K562 (cell line): ENCODE measurements around the gene QRICH1. TPM values are rescaled to one million over a fixed set of nuclear protein-coding genes. Genes with fewer than 3 reads are reported as not detected.
A peak's percentile ranks its signal among the peaks of the same experiment; 100 is the strongest.

ENCODE experiments used
- ATAC-seq: fragments of 200-7000 bp; cut with Tn5 transposase; 3 replicates; pipeline ENCODE4 v1.9.1; 2020; ENCODE audit warnings: moderate library complexity
- BruUV-seq: library from RNA; stranded (reverse); fragments of 400-500 nt; replicated peaks from 2 replicates; lab custom pipeline; 2021; lab: Mats Ljungman, UMichigan
- CTCF ChIA-PET: fragments of 300-600 bp; formaldehyde crosslinking; extraction: SDS; loops from one replicate; lab custom pipeline; 2021; ENCODE audit warnings: low intra/inter-chr PET ratio; lab: Yijun Ruan, JAX
- POLR2A ChIA-PET: fragments of 300-600, 350-650 bp; sonication (Branson Sonifier 250); formaldehyde crosslinking; extraction: SDS; loops from one replicate; lab custom pipeline; 2021; ENCODE audit warnings: antibody characterized with exemption, inconsistent platforms; lab: Yijun Ruan, JAX
- DNase-seq, 4 experiments: peaks; one replicate each; pipeline versions ENCODE4 v3.0.0 to v3.0.0-alpha.2; 2011 to 2018; ENCODE audit warnings: low spot score in 3 of 4, mixed read lengths in 3 of 4; ENCODE audit errors: extremely low read depth in 1 of 4
- FAIRE-seq: peaks from 2 replicates; lab custom pipeline; 2011; peaks lifted over from hg19 to GRCh38; lab: Jason Lieb, UNC
- H2AFZ ChIP-seq: 2 replicates; pipeline ENCODE4 v1.6.0; 2011; ENCODE audit warnings: low read depth, low read length, control low read depth, inconsistent platforms
- H3K27ac ChIP-seq: fragments of 200-600 bp; 3 replicates; pipeline ENCODE4 v1.8.0; 2011; ENCODE audit warnings: low read depth, mild to moderate bottlenecking, control low read depth, inconsistent platforms, low read length, moderate library complexity, mixed read lengths; ENCODE audit errors: extremely low read depth
- H3K27me3 ChIP-seq, 2 experiments: fragments of 300-600 bp in 1 of 2; 2 replicates in 1 of 2; 3 replicates in 1 of 2; pipeline versions ENCODE4 v1.6.0 to v1.8.0; 2011; ENCODE audit warnings: inconsistent platforms in 2 of 2, low read length in 2 of 2, mild to moderate bottlenecking in 1 of 2, mixed read lengths in 1 of 2, moderate library complexity in 1 of 2; ENCODE audit not compliant: control insufficient read depth in 2 of 2, insufficient read depth in 2 of 2
- H3K36me3 ChIP-seq: fragments of 300-600 bp; 3 replicates; pipeline ENCODE4 v1.8.0; 2011; ENCODE audit warnings: mild to moderate bottlenecking, low read length, inconsistent platforms; ENCODE audit not compliant: control insufficient read depth, insufficient read depth
- H3K4me1 ChIP-seq, 2 experiments: fragments of 200-600 bp in 1 of 2; replicated peaks in 1 of 2; 2 replicates in 1 of 2; 3 replicates in 1 of 2; pipeline versions ENCODE4 v1.5.1 to v1.8.0; 2011; ENCODE audit warnings: inconsistent platforms in 2 of 2, low read length in 2 of 2, mild to moderate bottlenecking in 1 of 2, mixed read lengths in 1 of 2, moderate library complexity in 1 of 2; ENCODE audit not compliant: control insufficient read depth in 2 of 2, insufficient read depth in 2 of 2
- H3K4me2 ChIP-seq: 2 replicates; pipeline ENCODE4 v1.6.1; 2011; ENCODE audit warnings: low read length, control low read depth, inconsistent platforms, mixed read lengths; ENCODE audit not compliant: insufficient read depth
- H3K4me3 ChIP-seq: fragments of 200-600 bp; sonication (generic), shearing (Covaris generic); 2 replicates; pipeline ENCODE4 v1.5.1; 2016; ENCODE audit warnings: control low read depth, inconsistent platforms
- H3K79me2 ChIP-seq: fragments of 200-600 bp; 3 replicates; pipeline ENCODE4 v1.8.0; 2011; ENCODE audit warnings: low read length, inconsistent platforms; ENCODE audit not compliant: control insufficient read depth, insufficient read depth
- H3K9ac ChIP-seq, 2 experiments: 2 replicates each; pipeline versions ENCODE4 v1.6.0 to v1.6.1; 2011; ENCODE audit warnings: low read depth in 2 of 2, low read length in 2 of 2, control low read depth in 1 of 2, inconsistent platforms in 1 of 2, mild to moderate bottlenecking in 1 of 2, mixed read lengths in 1 of 2; ENCODE audit not compliant: insufficient read depth in 1 of 2
- H3K9me1 ChIP-seq: one replicate; pipeline ENCODE4 v1.6.0; 2011; ENCODE audit warnings: inconsistent platforms, mild to moderate bottlenecking, low read length, moderate library complexity; ENCODE audit not compliant: control insufficient read depth, insufficient read depth
- H3K9me3 ChIP-seq: replicated peaks from 2 replicates; pipeline ENCODE4 v1.5.1; 2011; ENCODE audit warnings: low read depth, low read length, inconsistent platforms; ENCODE audit not compliant: control insufficient read depth, insufficient read depth
- H4K20me1 ChIP-seq: replicated peaks from 2 replicates; pipeline ENCODE4 v1.6.1; 2011; ENCODE audit warnings: low read length, inconsistent platforms, mixed read lengths; ENCODE audit not compliant: control insufficient read depth, insufficient read depth
- CBX1 ChIP-seq: sonication (generic); IDR thresholded peaks from 2 replicates; pipeline ENCODE4 v1.6.1; 2016; ENCODE audit warnings: antibody characterized with exemption, low read depth, mild to moderate bottlenecking
- CUX1 ChIP-seq: fragments of 200-800 bp; sonication (Bioruptor generic); IDR thresholded peaks from 2 replicates; pipeline ENCODE4 v1.6.1; 2016; ENCODE audit warnings: missing genetic modification characterization, missing compliant biosample characterization
- GTF2A2 ChIP-seq: IDR thresholded peaks from 2 replicates; pipeline ENCODE4 v1.6.1; 2016; ENCODE audit warnings: mild to moderate bottlenecking, missing genetic modification characterization, missing compliant biosample characterization
- KHSRP ChIP-seq: fragments of 450-650 bp; IDR thresholded peaks from 2 replicates; pipeline ENCODE4 v1.6.1; 2017
- KLF13 ChIP-seq: fragments of 450-650 bp; IDR thresholded peaks from 2 replicates; pipeline ENCODE4 v1.6.1; 2016; ENCODE audit warnings: missing genetic modification characterization, low read depth, mild to moderate bottlenecking, missing compliant biosample characterization, moderate library complexity, borderline replicate concordance
- RERE ChIP-seq: sonication (generic); formaldehyde crosslinking; IDR thresholded peaks from 2 replicates; pipeline ENCODE4 v1.8.0; 2023; ENCODE audit warnings: missing genetic modification reagents, mild to moderate bottlenecking, borderline replicate concordance
- SAP30 ChIP-seq: fragments of 200-600 bp; sonication (generic); IDR thresholded peaks from 2 replicates; pipeline ENCODE4 v1.6.1; 2012; ENCODE audit warnings: borderline replicate concordance, low read depth, mild to moderate bottlenecking, moderate library complexity, low read length, control low read depth, inconsistent platforms; ENCODE audit not compliant: insufficient read depth, poor library complexity, severe bottlenecking
- SP1 ChIP-seq: sonication (generic); formaldehyde crosslinking; IDR thresholded peaks from 2 replicates; pipeline ENCODE4 v1.8.1; 2022; ENCODE audit warnings: mild to moderate bottlenecking, missing genetic modification reagents
- WGBS: fragments of 100-300 bp; shearing (Covaris generic); methylation state at CpG from one replicate; pipeline ENCODE4 v1.1.6; 2016; ENCODE audit warnings: low coverage, mixed read lengths; ENCODE audit not compliant: insufficient coverage; ENCODE audit errors: missing lambda C conversion rate; 5-methylcytosine and 5-hydroxymethylcytosine counted together
- in situ Hi-C: fragments of 300-500 bp; cut with MboI; formaldehyde crosslinking; loops from 4 replicates; pipeline ENCODE4 v1.15.0; 2018; ENCODE audit warnings: inconsistent platforms, mixed read lengths
- intact Hi-C: fragments of 100-400 bp; cut with micrococcal nuclease; formaldehyde crosslinking; loops from 2 replicates; pipeline ENCODE4 v1.14.2; 2022
- polyA plus RNA-seq, 8 experiments: library from polyadenylated mRNA; depleted of rRNA in 4 of 8; stranded (reverse) in 5 of 8; unstranded in 3 of 8; fragments of >200 nt; fragmentation: Nextera tagmentation in 2 of 8; fragmentation: Illumina TruSeq in 1 of 8; extraction: Ambion mirVana in 2 of 8; extraction: Trizol in 1 of 8; gene quantifications; 2 replicates each; pipeline versions ENCODE4 v1.2.1 to v1.2.3, GENCODE V29; 2011 to 2014; ENCODE audit warnings: inconsistent platforms in 1 of 8, missing spikeins in 1 of 8
- total RNA-seq, 7 experiments: library from RNA; depleted of rRNA in 6 of 7; stranded (reverse); fragments of >200 nt in 6 of 7; fragmentation: Illumina TruSeq in 2 of 7; extraction: Trizol in 2 of 7; gene quantifications; 2 replicates each; pipeline versions ENCODE4 v1.2.1 to v1.2.3, GENCODE V29; 2011 to 2021; ENCODE audit warnings: low replicate concordance in 1 of 7

Gene QRICH1
- total and polyA plus RNA-seq, 9 of the 15 experiments (the other 6 are each of a cell fraction or from before 2014, with no cell fraction given): 20.1 to 99.2 (median 56.7) TPM

- TF ChIP-seq CUX1 (CRISPR knock-in tag) (no peak), KHSRP (no peak), GTF2A2 (tag) (no peak)
These were observed 75.2 kb downstream of the QRICH1 start (continued) for GRCh38 chr3:49018707-49019006.

- Histone ChIP-seq H3K9ac (peak within 1 kb of the TSS; percentile 91 to 98), H3K4me1 (peaks cover 8 to 51% of the 10 kb centered on the region in 2 experiments; a peak in 4 of 5 replicates), H4K20me1 (peaks cover 20% of the 10 kb centered on the region; the same call in 1 of the 2 replicates), H2AFZ (peak within 1 kb of the TSS; percentile 63), H3K4me3 (peak within 1 kb of the TSS; percentile 74), H3K9me1 (peaks cover 3% of the 10 kb centered on the region), H3K36me3 (peaks cover 42% of the 10 kb centered on the region; the same call in 2 of the 3 replicates), H3K9me3 (no peaks in the 10 kb centered on the region), H3K27me3 (no peaks in the 10 kb centered on the region), H3K4me2 (peak within 1 kb of the TSS; percentile 92), H3K79me2 (peaks cover 55% of the 10 kb centered on the region), H3K27ac (peak within 1 kb of the TSS; percentile 99)
- intact Hi-C loops (no loop called here), in situ Hi-C loops (no loop called here)
- ChIA-PET POLR2A (interaction anchor here (0.6 to 8.4 kb wide), 7 partner anchors 10 to 1264 kb away, joined by 3 to 104 read pairs (median 4); partner anchors contain the start of genes IMPDH2, QRICH1 and WDR6), CTCF (interaction anchor here (0.5 kb wide), 1 partner anchor 430 kb away, joined by 3 read pairs; no protein-coding TSS in a partner anchor)
- ATAC-seq (peak; percentile 43), DNase-seq (peak; percentile 60 to 89 (median 72)), FAIRE-seq (peak; percentile 23)
- WGBS: 1% methylated on average over 51 of the region's 85 CpGs
- BruUV-seq: no TSS peak
- TF ChIP-seq SP1 (peak; percentile 80), KLF13 (tag) (0 out of 2 replicates have a peak, but pooled peaks have one; percentile 13), SAP30 (peak; percentile 68), CBX1 (peak; percentile 39; the same call in 1 of the 2 replicates), RERE (no peak)
These were observed 75.7 kb downstream of the QRICH1 start, which contains the start of gene DALRD3 for GRCh38 chr3:49017971-49018706. Gene DALRD3 (minus strand): TSS chr3:49018580. CDS start chr3:49018564, 16 bp downstream.
